ENCODE data around the gene GLIPR2. TPM values are rescaled to one million over a fixed set of nuclear protein-coding genes. Genes with fewer than 3 reads are reported as not detected.

The GLIPR2 gene
- total RNA-seq, 1 experiment from 2014 or later, result 1.6 TPM

DNA sequence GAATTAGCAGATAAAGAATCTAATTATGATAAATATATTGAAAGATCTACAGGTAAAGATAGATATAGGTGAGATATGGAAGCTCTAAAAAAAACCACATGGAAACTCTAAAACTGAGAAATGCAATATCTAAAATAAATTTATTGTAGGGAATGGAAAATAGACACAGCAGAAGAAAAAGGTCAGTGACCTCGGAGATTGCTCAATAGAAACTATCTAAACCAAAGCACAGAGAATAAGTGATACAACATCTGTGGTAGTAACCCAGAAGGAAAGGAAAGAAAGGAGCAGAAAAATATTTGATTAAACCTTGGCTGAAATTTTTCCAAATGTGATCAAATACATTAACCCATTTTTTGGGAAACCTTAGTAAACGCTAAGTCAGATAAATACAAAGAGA lies 43.1 kb upstream of the GLIPR2 start:
- POLR2A ChIA-PET, result no interaction called here
- no TSS peak for BruUV-seq (replicated peaks)
- Mint-ChIP-seq H3K9me3 (ENCODE audit: unreplicated experiment) (no peaks in the 10 kb centered on the region), H3K36me3 (ENCODE audit: insufficient read depth, unreplicated experiment) (no peaks in the 10 kb centered on the region), H3K4me1 (ENCODE audit: low read depth, unreplicated experiment) (peaks cover 15% of the 10 kb centered on the region), H3K27me3 (ENCODE audit: insufficient read depth, unreplicated experiment) (no peaks in the 10 kb centered on the region), H3K27ac (ENCODE audit: unreplicated experiment) (no peak overlapping the region), H3K4me3 (ENCODE audit: unreplicated experiment) (no peak overlapping the region)
- Histone ChIP-seq H3K9me3 (no peaks in the 10 kb centered on the region), H3K4me3 (ENCODE audit: low read depth, low read length) (no peak overlapping the region), H3K27me3 (replicated peaks; ENCODE audit: control insufficient read depth, insufficient read depth, low read length) (no peaks in the 10 kb centered on the region), H3K4me1 (peaks cover 15% of the 10 kb centered on the region), H3K36me3 (ENCODE audit: control insufficient read depth, insufficient read depth, low read length) (no peaks in the 10 kb centered on the region)
- TF ChIP-seq, protein P1, sequence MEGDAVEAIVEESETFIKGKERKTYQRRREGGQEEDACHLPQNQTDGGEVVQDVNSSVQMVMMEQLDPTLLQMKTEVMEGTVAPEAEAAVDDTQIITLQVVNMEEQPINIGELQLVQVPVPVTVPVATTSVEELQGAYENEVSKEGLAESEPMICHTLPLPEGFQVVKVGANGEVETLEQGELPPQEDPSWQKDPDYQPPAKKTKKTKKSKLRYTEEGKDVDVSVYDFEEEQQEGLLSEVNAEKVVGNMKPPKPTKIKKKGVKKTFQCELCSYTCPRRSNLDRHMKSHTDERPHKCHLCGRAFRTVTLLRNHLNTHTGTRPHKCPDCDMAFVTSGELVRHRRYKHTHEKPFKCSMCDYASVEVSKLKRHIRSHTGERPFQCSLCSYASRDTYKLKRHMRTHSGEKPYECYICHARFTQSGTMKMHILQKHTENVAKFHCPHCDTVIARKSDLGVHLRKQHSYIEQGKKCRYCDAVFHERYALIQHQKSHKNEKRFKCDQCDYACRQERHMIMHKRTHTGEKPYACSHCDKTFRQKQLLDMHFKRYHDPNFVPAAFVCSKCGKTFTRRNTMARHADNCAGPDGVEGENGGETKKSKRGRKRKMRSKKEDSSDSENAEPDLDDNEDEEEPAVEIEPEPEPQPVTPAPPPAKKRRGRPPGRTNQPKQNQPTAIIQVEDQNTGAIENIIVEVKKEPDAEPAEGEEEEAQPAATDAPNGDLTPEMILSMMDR (IDR thresholded peaks at IDR 0.05; ENCODE audit: insufficient read depth in 1 of 2, low read depth in 1 of 2, low read length in 1 of 2, severe bottlenecking in 1 of 2, unreplicated experiment in 1 of 2), result no peak
- DNase-seq, result no peak
- intact Hi-C loops (cut with micrococcal nuclease; ENCODE audit: unreplicated experiment), result no loop called here
- CTCF ChIA-PET, result no interaction called here

DNA sequence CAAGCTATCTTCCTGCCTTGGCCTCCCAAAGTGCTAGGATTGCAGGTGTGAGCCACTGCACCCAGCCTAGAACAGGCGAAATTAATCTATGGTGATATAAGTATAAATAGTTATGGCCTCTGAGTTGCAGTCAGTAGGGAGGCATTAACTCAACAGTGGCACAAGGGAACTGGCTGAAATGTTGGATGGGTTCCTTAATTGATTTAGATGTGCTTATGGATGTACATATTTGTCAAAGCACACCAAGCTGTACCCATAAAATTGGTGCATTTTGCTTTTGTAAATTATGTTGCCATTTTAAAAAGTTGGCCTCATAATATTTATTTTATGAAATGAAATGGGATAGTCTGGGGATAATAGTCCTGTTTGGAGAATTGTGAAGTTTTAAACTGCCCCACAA lies 36.8 kb upstream of the GLIPR2 start:
- H3K36me3 ChIP-seq (ENCODE audit: control insufficient read depth, insufficient read depth, low read length), result no peaks in the 10 kb centered on the region
- TF ChIP-seq, protein P1 (IDR thresholded peaks at IDR 0.05; ENCODE audit: insufficient read depth in 1 of 2, low read depth in 1 of 2, low read length in 1 of 2, severe bottlenecking in 1 of 2, unreplicated experiment in 1 of 2), result no peak
- Mint-ChIP-seq H3K27ac (ENCODE audit: unreplicated experiment) (no peak overlapping the region), H3K27me3 (ENCODE audit: insufficient read depth, unreplicated experiment) (no peaks in the 10 kb centered on the region), H3K36me3 (ENCODE audit: insufficient read depth, unreplicated experiment) (peaks cover 12% of the 10 kb centered on the region), H3K4me3 (ENCODE audit: unreplicated experiment) (no peak overlapping the region), H3K4me1 (ENCODE audit: low read depth, unreplicated experiment) (peaks cover 28% of the 10 kb centered on the region), H3K9me3 (ENCODE audit: unreplicated experiment) (no peaks in the 10 kb centered on the region)
- BruUV-seq (replicated peaks), result no TSS peak
- no peaks in the 10 kb centered on the region for H3K27me3 ChIP-seq (replicated peaks; ENCODE audit: control insufficient read depth, insufficient read depth, low read length)
- ChIA-PET CTCF (no interaction called here), POLR2A (no interaction called here)
- no peak for DNase-seq
- H3K9me3 ChIP-seq, result no peaks in the 10 kb centered on the region
- intact Hi-C loops (cut with micrococcal nuclease; ENCODE audit: unreplicated experiment), result loop anchor here (10.0 kb wide), 1 partner anchor 95 kb away; no protein-coding TSS in a partner anchor
- H3K4me1 ChIP-seq, result peaks cover 38% of the 10 kb centered on the region
- H3K4me3 ChIP-seq (ENCODE audit: low read depth, low read length), result no peak overlapping the region

DNA sequence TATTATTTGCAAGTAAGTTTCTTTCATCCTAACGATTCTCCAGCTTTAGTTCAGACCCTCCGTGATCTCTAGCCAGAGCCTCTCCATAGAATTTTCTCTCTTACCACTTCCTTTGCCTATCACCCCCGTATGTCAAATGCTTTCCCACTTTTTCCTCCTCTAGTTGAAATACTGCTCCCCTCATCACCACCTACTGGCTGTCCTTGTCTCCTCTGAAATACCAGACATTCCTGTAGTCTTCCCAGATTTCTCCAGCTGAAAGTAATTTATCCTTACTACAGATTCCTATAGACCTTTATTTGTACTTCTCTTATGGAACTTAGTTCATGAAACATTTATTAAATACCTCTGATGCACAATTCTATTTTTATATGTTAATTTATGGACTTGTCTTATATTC lies 36.0 kb upstream of the GLIPR2 start:
- ChIA-PET CTCF (interaction anchor here (1.1 kb wide), 2 partner anchors 66 to 77 kb away, joined by 3 to 4 read pairs; no protein-coding TSS in a partner anchor), POLR2A (no interaction called here)
- no peaks in the 10 kb centered on the region for H3K36me3 ChIP-seq (ENCODE audit: control insufficient read depth, insufficient read depth, low read length)
- peaks cover 28% of the 10 kb centered on the region for H3K4me1 Mint-ChIP-seq (ENCODE audit: low read depth, unreplicated experiment)
- H3K4me1 ChIP-seq, result peaks cover 38% of the 10 kb centered on the region
- TF ChIP-seq, protein P1 (IDR thresholded peaks at IDR 0.05; ENCODE audit: insufficient read depth in 1 of 2, low read depth in 1 of 2, low read length in 1 of 2, severe bottlenecking in 1 of 2, unreplicated experiment in 1 of 2), result peak in 1 of 2 experiments; percentile 9
- H3K9me3 ChIP-seq, result no peaks in the 10 kb centered on the region
- no peak overlapping the region for H3K4me3 ChIP-seq (ENCODE audit: low read depth, low read length)
- peak overlapping the region; percentile 89 for H3K27ac Mint-ChIP-seq (ENCODE audit: unreplicated experiment)
- no peaks in the 10 kb centered on the region for H3K27me3 ChIP-seq (replicated peaks; ENCODE audit: control insufficient read depth, insufficient read depth, low read length)
- H3K27me3 Mint-ChIP-seq (ENCODE audit: insufficient read depth, unreplicated experiment), result no peaks in the 10 kb centered on the region
- no TSS peak for BruUV-seq (replicated peaks)
- no peak overlapping the region for H3K4me3 Mint-ChIP-seq (ENCODE audit: unreplicated experiment)
- DNase-seq, result no peak
- H3K36me3 Mint-ChIP-seq (ENCODE audit: insufficient read depth, unreplicated experiment), result peaks cover 12% of the 10 kb centered on the region
- intact Hi-C loops (cut with micrococcal nuclease; ENCODE audit: unreplicated experiment), result loop anchor here (10.0 kb wide), 1 partner anchor 96 kb away; no protein-coding TSS in a partner anchor
- no peaks in the 10 kb centered on the region for H3K9me3 Mint-ChIP-seq (ENCODE audit: unreplicated experiment)

All from Caco-2 (cell line).